Activated CD4-positive, alpha-beta T cell treated with anti-CD3 and anti-CD28 coated beads, Interleukin-2, amount 50 U/mL, for 24 hours (primary cell): Measurements from ENCODE around the gene CAMK2B.

ENCODE experiments used
- DNase-seq, 2 donors: peaks; one replicate each; pipeline ENCODE4 v3.0.0-alpha.2; 2020; ENCODE audit warnings: low read depth in 1 of 2, low spot score in 1 of 2

CAMK2B gene

GRCh38 chr7:44325201-44325671 lies at the start of gene CAMK2B:
TSS of gene CAMK2B (minus strand) at chr7:44325594. CDS start at chr7:44325421, 173 bp downstream.
- DNase-seq = no peak

- DNase-seq = no peak
These were observed 48.8 kb upstream of the CAMK2B start for GRCh38 chr7:44374007-44374763.

GRCh38 chr7:44373418-44373740 lies 48.0 kb upstream of the CAMK2B start:
- no peak for DNase-seq

GRCh38 chr7:44372560-44373417 lies 47.4 kb upstream of the CAMK2B start:
- DNase-seq = no peak

GRCh38 chr7:44368885-44369284 lies 43.5 kb upstream of the CAMK2B start:
- DNase-seq = no peak

- DNase-seq = no peak
These were observed 43.1 kb upstream of the CAMK2B start for GRCh38 chr7:44368455-44368854.

GRCh38 chr7:44367475-44368043 lies 42.2 kb upstream of the CAMK2B start:
- no peak for DNase-seq

GRCh38 chr7:44366986-44367385 lies 41.6 kb upstream of the CAMK2B start:
- DNase-seq = no peak

- no peak for DNase-seq
These were observed 28.3 kb upstream of the CAMK2B start for GRCh38 chr7:44353668-44354067.

GRCh38 chr7:44348851-44349781 lies 23.7 kb upstream of the CAMK2B start:
- DNase-seq = no peak

GRCh38 chr7:44348300-44348699 lies 22.9 kb upstream of the CAMK2B start:
- no peak for DNase-seq

GRCh38 chr7:44347546-44348114 lies 22.2 kb upstream of the CAMK2B start:
- no peak for DNase-seq

GRCh38 chr7:44346063-44346462 lies 20.7 kb upstream of the CAMK2B start:
- DNase-seq = no peak

- no peak for DNase-seq
These were observed 16.0 kb upstream of the CAMK2B start for GRCh38 chr7:44341401-44341800.

- DNase-seq = no peak
These were observed 13.2 kb upstream of the CAMK2B start for GRCh38 chr7:44338600-44338999.

GRCh38 chr7:44336491-44336890 lies 11.1 kb upstream of the CAMK2B start:
- DNase-seq = no peak

- no peak for DNase-seq
These were observed 9.8 kb upstream of the CAMK2B start for GRCh38 chr7:44335184-44335583.

GRCh38 chr7:44334734-44335097 lies 9.3 kb upstream of the CAMK2B start:
- no peak for DNase-seq

GRCh38 chr7:44333911-44334733 lies 8.7 kb upstream of the CAMK2B start:
- DNase-seq = no peak

GRCh38 chr7:44331682-44332081 lies 6.3 kb upstream of the CAMK2B start:
- DNase-seq = no peak
